ENCODE measurements around the gene ARFGEF3.

Gene ARFGEF3

DNA sequence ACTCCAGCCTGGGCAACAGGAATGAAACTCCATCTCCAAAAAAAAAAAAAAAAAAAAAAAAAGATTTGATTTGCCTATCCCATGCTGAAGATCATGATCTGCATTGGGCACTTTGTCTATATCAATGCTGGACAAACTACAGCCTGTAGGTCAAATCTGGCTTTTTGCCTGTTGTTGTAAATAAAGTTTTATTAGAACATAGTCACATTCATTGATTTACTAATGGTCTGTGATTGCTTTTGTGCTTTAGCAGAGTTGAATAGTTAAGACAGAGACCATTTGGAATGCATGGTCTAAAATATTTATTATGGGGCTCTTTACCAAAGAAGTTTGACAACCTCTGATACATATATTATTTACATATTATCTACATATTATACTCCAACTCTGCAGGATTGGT, 42.6 kb downstream of the ARFGEF3 start:
- TF ChIP-seq POLR2AphosphoS5 (IDR thresholded peaks at IDR 0.05; ENCODE audit: low read depth, low read length) (no peak), TAF1 (IDR thresholded peaks at IDR 0.05; ENCODE audit: borderline replicate concordance, insufficient read depth, low read length) (no peak), FOXP2 (optimal IDR thresholded peaks at IDR 0.05; ENCODE audit: borderline replicate concordance, extremely low read depth, extremely low read length, insufficient read depth) (no peak), SIN3A (IDR thresholded peaks at IDR 0.05; ENCODE audit: borderline replicate concordance, insufficient read depth, low read length) (no peak)
- TF ChIP-seq, protein P1, sequence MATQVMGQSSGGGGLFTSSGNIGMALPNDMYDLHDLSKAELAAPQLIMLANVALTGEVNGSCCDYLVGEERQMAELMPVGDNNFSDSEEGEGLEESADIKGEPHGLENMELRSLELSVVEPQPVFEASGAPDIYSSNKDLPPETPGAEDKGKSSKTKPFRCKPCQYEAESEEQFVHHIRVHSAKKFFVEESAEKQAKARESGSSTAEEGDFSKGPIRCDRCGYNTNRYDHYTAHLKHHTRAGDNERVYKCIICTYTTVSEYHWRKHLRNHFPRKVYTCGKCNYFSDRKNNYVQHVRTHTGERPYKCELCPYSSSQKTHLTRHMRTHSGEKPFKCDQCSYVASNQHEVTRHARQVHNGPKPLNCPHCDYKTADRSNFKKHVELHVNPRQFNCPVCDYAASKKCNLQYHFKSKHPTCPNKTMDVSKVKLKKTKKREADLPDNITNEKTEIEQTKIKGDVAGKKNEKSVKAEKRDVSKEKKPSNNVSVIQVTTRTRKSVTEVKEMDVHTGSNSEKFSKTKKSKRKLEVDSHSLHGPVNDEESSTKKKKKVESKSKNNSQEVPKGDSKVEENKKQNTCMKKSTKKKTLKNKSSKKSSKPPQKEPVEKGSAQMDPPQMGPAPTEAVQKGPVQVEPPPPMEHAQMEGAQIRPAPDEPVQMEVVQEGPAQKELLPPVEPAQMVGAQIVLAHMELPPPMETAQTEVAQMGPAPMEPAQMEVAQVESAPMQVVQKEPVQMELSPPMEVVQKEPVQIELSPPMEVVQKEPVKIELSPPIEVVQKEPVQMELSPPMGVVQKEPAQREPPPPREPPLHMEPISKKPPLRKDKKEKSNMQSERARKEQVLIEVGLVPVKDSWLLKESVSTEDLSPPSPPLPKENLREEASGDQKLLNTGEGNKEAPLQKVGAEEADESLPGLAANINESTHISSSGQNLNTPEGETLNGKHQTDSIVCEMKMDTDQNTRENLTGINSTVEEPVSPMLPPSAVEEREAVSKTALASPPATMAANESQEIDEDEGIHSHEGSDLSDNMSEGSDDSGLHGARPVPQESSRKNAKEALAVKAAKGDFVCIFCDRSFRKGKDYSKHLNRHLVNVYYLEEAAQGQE (IDR thresholded peaks at IDR 0.05; ENCODE audit: insufficient read depth in 1 of 2, low read depth in 2 of 2, low read length in 2 of 2): no peak

DNA sequence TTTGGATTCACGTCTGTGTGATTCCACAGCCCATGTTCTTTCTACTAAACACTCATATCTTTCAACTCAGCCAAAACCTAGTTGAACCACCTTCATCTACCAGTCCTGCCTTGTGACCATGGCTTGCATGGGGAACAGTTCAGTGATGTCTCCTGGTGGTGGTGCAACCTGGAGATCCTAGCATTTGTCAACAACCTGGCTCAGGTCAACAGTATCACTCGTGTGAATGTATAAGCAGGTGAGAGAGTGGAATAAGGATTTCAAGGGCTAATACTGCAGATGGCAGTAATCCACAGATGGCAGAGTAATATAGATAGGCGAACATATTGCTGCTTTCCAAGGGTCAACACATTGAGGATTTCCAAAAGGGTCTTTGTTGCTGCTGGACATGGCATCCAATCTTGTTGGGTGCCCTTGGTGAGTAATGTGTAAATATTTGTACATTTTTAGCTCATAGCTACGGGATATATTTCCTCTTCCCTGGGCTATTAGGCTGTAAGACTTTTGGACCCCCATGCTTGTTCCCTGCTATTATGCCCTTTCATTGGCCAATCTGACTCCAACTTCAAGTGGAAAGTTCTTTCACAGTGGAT, 43.1 kb downstream of the ARFGEF3 start:
- TF ChIP-seq TAF1 (IDR thresholded peaks at IDR 0.05; ENCODE audit: borderline replicate concordance, insufficient read depth, low read length) (no peak), POLR2AphosphoS5 (IDR thresholded peaks at IDR 0.05; ENCODE audit: low read depth, low read length) (no peak), FOXP2 (optimal IDR thresholded peaks at IDR 0.05; ENCODE audit: borderline replicate concordance, extremely low read depth, extremely low read length, insufficient read depth) (no peak), SIN3A (IDR thresholded peaks at IDR 0.05; ENCODE audit: borderline replicate concordance, insufficient read depth, low read length) (no peak)
- TF ChIP-seq, protein P1 (IDR thresholded peaks at IDR 0.05; ENCODE audit: insufficient read depth in 1 of 2, low read depth in 2 of 2, low read length in 2 of 2): no peak

DNA sequence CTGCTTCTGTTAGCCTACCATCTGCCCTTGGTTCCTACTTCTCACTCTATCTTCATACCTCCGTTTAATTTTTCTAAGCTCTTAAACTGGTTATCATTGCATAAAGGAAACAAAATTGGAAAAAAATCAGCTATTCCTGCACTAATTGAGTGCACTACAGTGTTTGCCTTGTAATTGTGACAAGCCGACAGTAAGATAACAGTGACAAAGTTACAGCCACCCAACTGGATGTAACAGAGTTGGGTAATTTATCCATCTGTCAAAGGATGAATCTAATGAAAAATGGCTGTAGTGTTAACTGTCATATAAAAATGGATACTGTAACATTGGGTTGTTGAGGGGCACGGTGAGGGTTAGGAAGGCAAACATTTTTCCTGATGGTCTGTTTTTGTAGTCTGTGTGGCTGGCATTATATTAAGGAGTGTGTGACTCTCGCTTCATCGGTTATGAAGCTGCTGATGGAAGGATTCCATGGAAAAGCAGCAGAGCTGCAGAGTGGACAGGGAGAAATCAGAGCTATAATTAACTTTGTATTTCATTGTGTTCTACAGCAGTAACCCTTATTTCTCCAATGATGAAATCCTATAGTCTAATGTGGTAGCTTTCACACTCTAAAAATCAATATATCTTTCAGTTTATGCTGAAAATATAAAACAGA, 43.8 kb downstream of the ARFGEF3 start:
- TF ChIP-seq TAF1 (IDR thresholded peaks at IDR 0.05; ENCODE audit: borderline replicate concordance, insufficient read depth, low read length) (no peak), POLR2AphosphoS5 (IDR thresholded peaks at IDR 0.05; ENCODE audit: low read depth, low read length) (no peak), FOXP2 (optimal IDR thresholded peaks at IDR 0.05; ENCODE audit: borderline replicate concordance, extremely low read depth, extremely low read length, insufficient read depth) (no peak), SIN3A (IDR thresholded peaks at IDR 0.05; ENCODE audit: borderline replicate concordance, insufficient read depth, low read length) (no peak)
- TF ChIP-seq, protein P1 (IDR thresholded peaks at IDR 0.05; ENCODE audit: insufficient read depth in 1 of 2, low read depth in 2 of 2, low read length in 2 of 2): no peak

DNA sequence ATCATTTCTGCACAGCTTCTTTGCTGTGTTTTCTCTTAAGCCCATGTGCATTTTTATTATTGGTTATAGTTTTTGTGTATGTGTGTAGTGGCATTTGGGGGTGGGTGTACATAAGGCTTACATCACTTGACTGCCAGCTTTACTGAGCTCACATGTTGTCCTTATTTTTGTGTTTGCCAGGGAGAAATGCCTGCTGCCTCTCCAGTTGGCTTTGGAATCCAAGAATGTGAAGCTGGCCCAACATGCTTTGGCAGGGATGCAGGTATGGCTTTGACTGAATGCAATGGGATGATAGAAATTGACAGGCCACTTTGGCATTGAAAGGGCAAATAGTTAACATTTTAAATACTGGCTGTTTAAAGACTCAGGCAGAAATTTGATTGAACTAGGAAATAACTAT, 45.1 kb downstream of the ARFGEF3 start:
- no peak for TF ChIP-seq FOXP2 (optimal IDR thresholded peaks at IDR 0.05; ENCODE audit: borderline replicate concordance, extremely low read depth, extremely low read length, insufficient read depth)
- TF ChIP-seq, protein P1 (IDR thresholded peaks at IDR 0.05; ENCODE audit: insufficient read depth in 1 of 2, low read depth in 2 of 2, low read length in 2 of 2): no peak
- no peak for TF ChIP-seq SIN3A (IDR thresholded peaks at IDR 0.05; ENCODE audit: borderline replicate concordance, insufficient read depth, low read length)
- no peak for TF ChIP-seq TAF1 (IDR thresholded peaks at IDR 0.05; ENCODE audit: borderline replicate concordance, insufficient read depth, low read length)
- no peak for TF ChIP-seq POLR2AphosphoS5 (IDR thresholded peaks at IDR 0.05; ENCODE audit: low read depth, low read length)
